ENCODE data around the gene IKBKE.

Gene IKBKE

DNA sequence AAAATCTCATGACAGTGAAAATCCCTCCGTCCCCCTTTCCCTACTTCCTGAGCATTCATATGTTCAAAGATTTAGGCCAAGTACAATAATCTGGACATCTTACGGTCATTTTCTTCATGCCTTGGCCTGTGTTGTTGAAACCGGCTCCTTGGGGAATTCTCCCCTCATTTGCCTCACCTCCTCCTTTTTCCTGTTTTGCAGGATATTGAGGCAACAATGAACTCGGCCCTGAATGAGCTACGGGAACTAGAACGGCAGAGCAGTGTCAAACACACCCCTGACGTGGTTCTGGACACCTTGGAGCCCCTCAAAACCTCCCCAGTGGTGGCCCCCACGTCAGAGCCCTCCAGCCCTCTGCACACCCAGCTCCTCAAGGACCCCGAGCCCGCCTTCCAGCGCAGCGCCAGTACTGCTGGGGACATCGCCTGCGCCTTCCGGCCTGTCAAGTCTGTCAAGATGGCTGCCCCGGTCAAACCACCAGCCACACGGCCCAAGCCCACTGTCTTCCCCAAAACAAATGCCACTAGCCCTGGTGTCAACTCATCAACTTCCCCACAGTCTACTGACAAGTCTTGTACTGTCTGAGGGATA is 9.3 kb upstream of the IKBKE start:
- TF ChIP-seq GATA3 (IDR thresholded peaks at IDR 0.05; ENCODE audit: low read depth, low read length), result no peak
- no peak for TF ChIP-seq GATA2 (IDR thresholded peaks at IDR 0.05; ENCODE audit: low read depth, low read length)

DNA sequence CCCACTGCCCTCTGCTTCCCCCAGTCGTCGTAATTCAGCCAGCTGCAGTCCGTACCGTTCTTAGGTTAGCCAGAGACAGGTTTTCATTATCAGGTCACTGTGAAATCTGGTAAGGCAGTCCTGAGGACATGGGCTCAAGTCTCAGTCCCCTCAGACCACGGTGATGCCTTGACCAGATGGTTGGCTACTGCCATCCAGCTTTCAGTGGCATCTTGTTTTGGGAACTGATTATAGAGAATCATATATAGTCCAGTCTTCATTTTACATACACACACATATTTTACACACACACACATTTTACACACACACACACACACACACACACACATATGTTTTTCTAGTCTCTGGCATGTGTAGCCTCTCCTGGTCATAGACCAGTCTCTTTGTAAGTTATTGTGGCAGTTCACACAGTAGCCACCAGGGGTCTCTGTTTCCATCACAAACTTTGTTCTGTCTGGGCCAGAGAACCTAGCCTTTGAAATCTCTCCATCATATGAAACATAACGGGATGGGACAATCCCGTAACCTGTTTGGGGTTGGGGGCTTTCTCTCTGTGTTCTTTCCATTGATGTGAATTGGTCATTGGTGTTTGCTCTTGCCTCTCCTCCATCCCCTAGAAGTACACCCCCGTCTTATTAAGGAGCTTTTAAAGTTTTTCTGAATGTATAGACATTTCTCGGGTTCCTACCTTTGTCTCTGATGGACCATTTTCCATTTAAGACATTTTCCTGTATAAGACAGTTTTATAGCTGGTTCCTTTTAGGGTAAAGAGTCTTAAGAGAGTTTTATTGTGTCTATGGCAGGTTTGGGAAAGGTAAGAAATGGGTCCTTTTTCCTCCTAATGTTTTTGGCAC is 8.4 kb upstream of the IKBKE start:
- TF ChIP-seq GATA2 (IDR thresholded peaks at IDR 0.05; ENCODE audit: low read depth, low read length), result no peak
- no peak for TF ChIP-seq GATA3 (IDR thresholded peaks at IDR 0.05; ENCODE audit: low read depth, low read length)

- TF ChIP-seq GATA2 (IDR thresholded peaks at IDR 0.05; ENCODE audit: low read depth, low read length) (no peak), GATA3 (IDR thresholded peaks at IDR 0.05; ENCODE audit: low read depth, low read length) (no peak)
These were observed 7.1 kb upstream of the IKBKE start for GRCh38 chr1:206463137-206463536.

DNA sequence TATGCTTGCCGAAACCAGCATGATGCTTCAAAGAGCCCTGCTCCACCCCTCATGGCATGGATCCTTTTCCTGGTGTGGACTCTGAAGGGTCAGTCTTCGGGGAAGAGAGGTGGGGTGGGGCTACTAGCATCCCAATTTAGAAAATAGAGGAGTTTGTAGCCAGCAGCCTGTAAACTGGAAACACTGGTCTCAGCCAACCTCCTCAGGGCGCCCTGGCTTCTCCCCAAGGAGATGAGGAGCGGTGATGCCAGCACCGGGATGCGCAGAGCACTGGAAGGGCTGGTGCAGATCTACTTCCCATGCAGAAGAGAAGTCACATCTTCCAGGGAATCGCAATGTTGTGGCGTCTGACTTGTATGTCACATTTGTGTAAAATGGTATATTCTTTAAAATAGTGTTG is 6.4 kb upstream of the IKBKE start:
- TF ChIP-seq GATA3 (IDR thresholded peaks at IDR 0.05; ENCODE audit: low read depth, low read length) (no peak), GATA2 (IDR thresholded peaks at IDR 0.05; ENCODE audit: low read depth, low read length) (no peak)

- TF ChIP-seq GATA2 (IDR thresholded peaks at IDR 0.05; ENCODE audit: low read depth, low read length), result no peak
- no peak for TF ChIP-seq GATA3 (IDR thresholded peaks at IDR 0.05; ENCODE audit: low read depth, low read length)
These were observed 5.8 kb upstream of the IKBKE start for GRCh38 chr1:206464456-206464964.

DNA sequence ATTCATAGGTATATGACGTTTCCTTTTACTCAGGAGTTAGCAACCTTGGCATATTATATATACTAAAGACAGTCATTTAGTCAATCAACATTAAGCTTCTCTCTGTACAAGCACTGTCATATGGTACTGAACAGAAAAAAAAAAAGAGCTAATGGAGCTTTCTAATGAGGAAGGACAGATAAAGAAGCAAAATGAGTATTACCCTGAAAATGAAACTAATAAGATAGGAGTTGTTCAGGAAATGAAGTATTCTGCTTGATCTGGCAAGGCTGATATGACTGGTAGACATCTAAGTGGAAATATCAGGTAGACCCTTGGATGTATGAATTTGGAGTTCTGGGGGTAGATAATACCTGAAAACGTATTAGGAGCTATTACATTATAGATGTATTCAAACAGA is 4.3 kb upstream of the IKBKE start:
- TF ChIP-seq GATA3 (IDR thresholded peaks at IDR 0.05; ENCODE audit: low read depth, low read length), result no peak
- no peak for TF ChIP-seq GATA2 (IDR thresholded peaks at IDR 0.05; ENCODE audit: low read depth, low read length)

- no peak for TF ChIP-seq GATA2 (IDR thresholded peaks at IDR 0.05; ENCODE audit: low read depth, low read length)
- no peak for TF ChIP-seq GATA3 (IDR thresholded peaks at IDR 0.05; ENCODE audit: low read depth, low read length)
These were observed 3.2 kb upstream of the IKBKE start for GRCh38 chr1:206466840-206467649.

- TF ChIP-seq GATA2 (IDR thresholded peaks at IDR 0.05; ENCODE audit: low read depth, low read length), result no peak
- TF ChIP-seq GATA3 (IDR thresholded peaks at IDR 0.05; ENCODE audit: low read depth, low read length), result no peak
These were observed 2.4 kb upstream of the IKBKE start for GRCh38 chr1:206467915-206468314.

GRCh38 chr1:206468571-206468970 is 1.7 kb upstream of the IKBKE start:
- TF ChIP-seq GATA3 (IDR thresholded peaks at IDR 0.05; ENCODE audit: low read depth, low read length) (no peak), GATA2 (IDR thresholded peaks at IDR 0.05; ENCODE audit: low read depth, low read length) (no peak)

DNA sequence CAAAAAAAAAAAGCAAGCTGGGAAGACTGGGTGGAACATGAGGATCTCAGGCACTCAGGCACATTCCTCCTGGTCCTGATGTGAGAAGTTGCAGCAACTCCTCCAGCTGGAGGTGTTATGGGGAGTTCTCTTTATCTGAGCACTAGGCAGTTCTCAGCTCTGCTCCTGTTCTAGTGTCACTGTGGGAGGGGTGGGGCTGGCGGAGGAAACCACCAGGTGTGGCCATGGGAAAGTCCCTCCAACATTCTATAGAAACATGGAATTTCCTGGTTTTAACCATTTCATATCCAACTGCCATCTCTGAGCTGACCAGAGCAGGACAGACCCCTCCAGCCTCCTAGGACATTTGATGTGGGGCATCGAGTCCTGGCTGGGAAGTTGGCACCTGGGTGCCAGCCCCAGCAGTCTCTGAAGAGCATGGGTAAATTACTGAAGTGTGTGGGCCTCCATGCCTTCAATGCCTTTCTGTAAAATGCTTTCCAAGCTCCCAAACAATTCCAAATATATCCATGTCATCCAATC is 804 bp upstream of the IKBKE start:
- TF ChIP-seq GATA2 (IDR thresholded peaks at IDR 0.05; ENCODE audit: low read depth, low read length) (no peak), GATA3 (IDR thresholded peaks at IDR 0.05; ENCODE audit: low read depth, low read length) (no peak)

GRCh38 chr1:206470692-206471414 is 577 bp downstream of the IKBKE start:
- TF ChIP-seq GATA3 (IDR thresholded peaks at IDR 0.05; ENCODE audit: low read depth, low read length) (no peak), GATA2 (IDR thresholded peaks at IDR 0.05; ENCODE audit: low read depth, low read length) (no peak)

GRCh38 chr1:206471415-206471801 is 1.1 kb downstream of the IKBKE start:
- TF ChIP-seq GATA2 (IDR thresholded peaks at IDR 0.05; ENCODE audit: low read depth, low read length), result no peak
- no peak for TF ChIP-seq GATA3 (IDR thresholded peaks at IDR 0.05; ENCODE audit: low read depth, low read length)

- no peak for TF ChIP-seq GATA2 (IDR thresholded peaks at IDR 0.05; ENCODE audit: low read depth, low read length)
- no peak for TF ChIP-seq GATA3 (IDR thresholded peaks at IDR 0.05; ENCODE audit: low read depth, low read length)
These were observed 1.7 kb downstream of the IKBKE start for GRCh38 chr1:206472024-206472423.
